NCI-H460 (cell line): ENCODE data around the gene POMZP3. TPM values are rescaled to one million over a fixed set of nuclear protein-coding genes. Genes with fewer than 3 reads are reported as not detected.
"Not testable (repeated sequence)": the region's sequence is repeated elsewhere in the genome, so short reads cannot be mapped to it uniquely, and the experiment has no call there.

Experiments used
- DNase-seq: peaks from one replicate; pipeline ENCODE4 v3.0.0-alpha.2; 2016; ENCODE audit warnings: low read depth; ENCODE audit errors: extremely low read depth
- polyA plus RNA-seq: library from polyadenylated mRNA; depleted of rRNA; stranded (reverse); fragments of >200 nt; gene quantifications from 2 replicates; pipeline ENCODE4 v1.2.3, GENCODE V29; 2014; cell fraction: nucleus; rRNA removed
- total RNA-seq: library from RNA; depleted of rRNA; stranded (reverse); fragments of >200 nt; shearing (Covaris generic); gene quantifications from 2 replicates; pipeline ENCODE4 v1.2.3, GENCODE V29; 2014; rRNA removed

POMZP3 gene
- total RNA-seq: 10.0 and 12.6 TPM in 2 replicates
- 3.9 and 6.4 TPM in 2 replicates for polyA plus RNA-seq

GRCh38 chr7:76626989-76627642 is at the start of gene POMZP3:
TSS of gene POMZP3 (minus strand) at chr7:76627279. CDS start at chr7:76626064, 1,215 bp downstream.
- DNase-seq: not testable (repeated sequence)

GRCh38 chr7:76675783-76676182 is 48.7 kb upstream of the POMZP3 start:
- DNase-seq: not testable (repeated sequence)

GRCh38 chr7:76673346-76673745 is 46.3 kb upstream of the POMZP3 start:
- not testable (repeated sequence) for DNase-seq

- DNase-seq: not testable (repeated sequence)
These were observed 32.1 kb upstream of the POMZP3 start for GRCh38 chr7:76659212-76659611.

GRCh38 chr7:76656425-76656824 is 29.3 kb upstream of the POMZP3 start:
- DNase-seq: not testable (repeated sequence)

GRCh38 chr7:76642620-76643019 is 15.5 kb upstream of the POMZP3 start:
- not testable (repeated sequence) for DNase-seq

GRCh38 chr7:76637061-76637691 is 10.1 kb upstream of the POMZP3 start:
- DNase-seq: not testable (repeated sequence)

GRCh38 chr7:76626581-76626980 is 498 bp downstream of the POMZP3 start:
- DNase-seq: not testable (repeated sequence)

- DNase-seq: not testable (repeated sequence)
These were observed 7.5 kb downstream of the POMZP3 start for GRCh38 chr7:76619439-76620190.

GRCh38 chr7:76613783-76614182 is 13.3 kb downstream of the POMZP3 start:
- DNase-seq: not testable (repeated sequence)

- not testable (repeated sequence) for DNase-seq
These were observed 14.8 kb downstream of the POMZP3 start for GRCh38 chr7:76612232-76612631.

- DNase-seq: not testable (repeated sequence)
These were observed 17.2 kb downstream of the POMZP3 start for GRCh38 chr7:76609864-76610263.

- not testable (repeated sequence) for DNase-seq
These were observed 18.6 kb downstream of the POMZP3 start for GRCh38 chr7:76608469-76608868.

- DNase-seq: peak; percentile 74
These were observed 21.1 kb downstream of the POMZP3 start for GRCh38 chr7:76606027-76606426.

- not testable (repeated sequence) for DNase-seq
These were observed 26.4 kb downstream of the POMZP3 start for GRCh38 chr7:76600650-76601049.

GRCh38 chr7:76600116-76600482 is 27.0 kb downstream of the POMZP3 start:
- not testable (repeated sequence) for DNase-seq

- not testable (repeated sequence) for DNase-seq
These were observed 28.4 kb downstream of the POMZP3 start for GRCh38 chr7:76598590-76599264.

GRCh38 chr7:76597288-76597687 is 29.8 kb downstream of the POMZP3 start:
- DNase-seq: not testable (repeated sequence)

GRCh38 chr7:76592694-76593093 is 34.4 kb downstream of the POMZP3 start:
- DNase-seq: not testable (repeated sequence)

GRCh38 chr7:76591602-76592304 is 35.3 kb downstream of the POMZP3 start:
- DNase-seq: not testable (repeated sequence)
